HEK293T (cell line): ENCODE measurements around the gene CCSER1.
"Not testable (repeated sequence)": the region's sequence is repeated elsewhere in the genome, so short reads cannot be mapped to it uniquely, and the experiment has no call there.

Source experiments
- CTCF ChIA-PET: fragments of 350-600 bp; formaldehyde crosslinking; extraction: SDS; loops from one replicate; lab custom pipeline; 2021; ENCODE audit warnings: antibody characterized with exemption, inconsistent platforms; lab: Yijun Ruan, JAX
- POLR2A ChIA-PET: fragments of 350-600 bp; formaldehyde crosslinking; extraction: SDS; loops from one replicate; lab custom pipeline; 2020; ENCODE audit warnings: antibody characterized with exemption, inconsistent platforms; lab: Yijun Ruan, JAX
- DNase-seq: peaks from one replicate; pipeline ENCODE4 v3.0.0; 2012; ENCODE audit warnings: mixed read lengths; ENCODE audit errors: extremely low spot score
- ARNT ChIP-seq: fragments of 450-650 bp; IDR thresholded peaks from 2 replicates; pipeline ENCODE4 v1.6.1; 2017; ENCODE audit warnings: mild to moderate bottlenecking
- BHLHE40 ChIP-seq: fragments of 450-650 bp; IDR thresholded peaks from 2 replicates; pipeline ENCODE4 v1.6.1; 2016; ENCODE audit warnings: mild to moderate bottlenecking, moderate library complexity, borderline replicate concordance
- CTBP1 ChIP-seq: fragments of 450-650 bp; IDR thresholded peaks from 2 replicates; pipeline ENCODE4 v1.6.1; 2016; ENCODE audit warnings: borderline replicate concordance
- ELF4 ChIP-seq: fragments of 450-650 bp; IDR thresholded peaks from 2 replicates; pipeline ENCODE4 v1.6.1; 2017; ENCODE audit warnings: antibody characterized with exemption
- FOXA1 ChIP-seq: fragments of 450-650 bp; IDR thresholded peaks from 2 replicates; pipeline ENCODE4 v1.6.1; 2016; ENCODE audit warnings: mild to moderate bottlenecking
- FOXK2 ChIP-seq: fragments of 450-650 bp; IDR thresholded peaks from 2 replicates; pipeline ENCODE4 v1.6.1; 2016; ENCODE audit warnings: mild to moderate bottlenecking
- FOXM1 ChIP-seq: fragments of 450-650 bp; IDR thresholded peaks from 2 replicates; pipeline ENCODE4 v1.6.1; 2017; ENCODE audit warnings: mild to moderate bottlenecking, borderline replicate concordance
- HDGF ChIP-seq: fragments of 450-650 bp; IDR thresholded peaks from 2 replicates; pipeline ENCODE4 v1.6.1; 2017; ENCODE audit warnings: antibody characterized with exemption, borderline replicate concordance
- L3MBTL2 ChIP-seq: fragments of 450-650 bp; conservative IDR thresholded peaks from 2 replicates; pipeline ENCODE4 v1.6.1; 2016; ENCODE audit warnings: mild to moderate bottlenecking
- LEF1 ChIP-seq: fragments of 450-650 bp; IDR thresholded peaks from 2 replicates; pipeline ENCODE4 v1.6.1; 2017; ENCODE audit warnings: mild to moderate bottlenecking, borderline replicate concordance
- NFRKB ChIP-seq: fragments of 450-650 bp; IDR thresholded peaks from 2 replicates; pipeline ENCODE4 v1.6.1; 2016; ENCODE audit warnings: mild to moderate bottlenecking, moderate library complexity
- SP1 ChIP-seq: fragments of 450-650 bp; IDR thresholded peaks from 2 replicates; pipeline ENCODE4 v1.6.1; 2017
- SUZ12 ChIP-seq: fragments of 450-650 bp; IDR thresholded peaks from 2 replicates; pipeline ENCODE4 v1.6.1; 2016; ENCODE audit warnings: mild to moderate bottlenecking
- TARDBP ChIP-seq: fragments of 450-650 bp; IDR thresholded peaks from 2 replicates; pipeline ENCODE4 v1.6.1; 2016
- ZNF384 ChIP-seq: fragments of 450-650 bp; IDR thresholded peaks from 2 replicates; pipeline ENCODE4 v1.6.1; 2016
- TF ChIP-seq, protein P1 (sequence below): fragments of 450-650 bp; IDR thresholded peaks from 2 replicates; pipeline ENCODE4 v1.6.1; 2016

Gene CCSER1

DNA sequence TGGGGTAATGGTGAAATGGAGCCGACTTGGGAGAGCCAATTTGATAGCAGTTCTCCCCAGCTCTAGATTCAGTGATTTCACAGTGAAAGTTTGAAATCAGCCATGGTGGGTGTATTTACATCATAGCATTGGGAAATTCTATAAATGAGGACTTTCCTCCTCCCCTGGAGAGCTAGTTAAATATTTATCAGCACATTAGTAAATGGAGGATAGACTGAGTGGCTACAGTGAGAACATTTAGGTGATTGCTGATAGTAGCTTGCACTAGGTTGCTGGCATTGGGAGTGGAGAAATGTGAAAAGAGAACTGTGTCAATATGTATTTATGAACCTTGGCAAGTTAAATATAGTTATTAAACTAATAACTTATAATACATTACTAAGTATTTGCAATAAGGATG, 347.3 kb downstream of the CCSER1 start:
- TF ChIP-seq, protein P1, sequence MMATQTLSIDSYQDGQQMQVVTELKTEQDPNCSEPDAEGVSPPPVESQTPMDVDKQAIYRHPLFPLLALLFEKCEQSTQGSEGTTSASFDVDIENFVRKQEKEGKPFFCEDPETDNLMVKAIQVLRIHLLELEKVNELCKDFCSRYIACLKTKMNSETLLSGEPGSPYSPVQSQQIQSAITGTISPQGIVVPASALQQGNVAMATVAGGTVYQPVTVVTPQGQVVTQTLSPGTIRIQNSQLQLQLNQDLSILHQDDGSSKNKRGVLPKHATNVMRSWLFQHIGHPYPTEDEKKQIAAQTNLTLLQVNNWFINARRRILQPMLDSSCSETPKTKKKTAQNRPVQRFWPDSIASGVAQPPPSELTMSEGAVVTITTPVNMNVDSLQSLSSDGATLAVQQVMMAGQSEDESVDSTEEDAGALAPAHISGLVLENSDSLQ, result no peak
- TF ChIP-seq HDGF, result no peak
- TF ChIP-seq FOXM1, result no peak
- no peak for TF ChIP-seq L3MBTL2
- no peak for TF ChIP-seq SP1
- TF ChIP-seq TARDBP, result no peak
- no peak for TF ChIP-seq LEF1
- TF ChIP-seq FOXA1, result no peak
- no peak for TF ChIP-seq ZNF384
- TF ChIP-seq BHLHE40, result no peak
- TF ChIP-seq NFRKB, result no peak
- TF ChIP-seq ARNT, result no peak
- CTCF ChIA-PET, result interaction anchor here (0.7 kb wide), 1 partner anchor 1928 kb away, joined by 3 read pairs; no protein-coding TSS in a partner anchor
- no peak for DNase-seq
- POLR2A ChIA-PET, result no interaction called here

DNA sequence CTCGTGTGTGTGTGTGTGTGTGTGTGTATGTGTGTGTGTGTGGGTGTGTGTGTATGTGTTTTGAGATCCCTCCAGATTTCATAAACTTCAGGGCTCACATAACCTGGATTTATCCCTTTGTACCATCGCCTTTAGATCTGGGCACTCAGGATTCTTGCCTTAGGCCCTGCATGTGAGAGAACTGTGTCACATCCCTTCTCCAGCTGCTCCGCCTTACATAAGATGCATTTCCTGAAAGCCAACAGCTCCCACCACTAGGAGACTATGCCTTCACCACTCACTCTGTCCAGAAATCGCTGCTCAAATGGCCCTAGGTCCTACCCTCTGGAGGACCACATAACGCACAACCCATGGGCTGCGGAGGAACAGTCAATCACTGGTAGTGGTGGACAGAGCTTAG, 348.8 kb downstream of the CCSER1 start:
- TF ChIP-seq BHLHE40 (no peak), TARDBP (no peak), FOXK2 (no peak)
- CTCF ChIA-PET, result no interaction called here
- DNase-seq, result peak; percentile 10
- POLR2A ChIA-PET, result no interaction called here

DNA sequence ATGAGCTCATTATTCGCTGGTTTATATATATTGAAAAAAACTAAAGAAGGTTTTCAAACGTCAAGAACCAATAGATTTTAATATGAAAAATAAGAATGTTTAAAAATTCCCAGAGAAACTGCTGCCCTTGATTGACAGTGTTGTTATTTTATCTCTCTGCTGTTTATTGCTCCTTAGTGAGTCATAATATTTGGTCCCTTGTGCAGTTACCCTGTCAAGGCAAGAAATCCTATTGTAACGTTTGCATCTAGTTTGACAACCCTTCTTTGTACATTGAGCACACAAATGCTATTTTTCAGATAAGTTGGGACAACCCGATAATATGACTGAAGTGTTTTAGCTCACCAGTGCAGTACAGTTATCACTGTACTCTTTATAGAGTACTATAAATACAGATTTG, 349.4 kb downstream of the CCSER1 start:
- ChIA-PET CTCF (no interaction called here), POLR2A (no interaction called here)
- no peak for DNase-seq
- TF ChIP-seq SUZ12, result no peak
- TF ChIP-seq, protein P1, result peak; percentile 40

DNA sequence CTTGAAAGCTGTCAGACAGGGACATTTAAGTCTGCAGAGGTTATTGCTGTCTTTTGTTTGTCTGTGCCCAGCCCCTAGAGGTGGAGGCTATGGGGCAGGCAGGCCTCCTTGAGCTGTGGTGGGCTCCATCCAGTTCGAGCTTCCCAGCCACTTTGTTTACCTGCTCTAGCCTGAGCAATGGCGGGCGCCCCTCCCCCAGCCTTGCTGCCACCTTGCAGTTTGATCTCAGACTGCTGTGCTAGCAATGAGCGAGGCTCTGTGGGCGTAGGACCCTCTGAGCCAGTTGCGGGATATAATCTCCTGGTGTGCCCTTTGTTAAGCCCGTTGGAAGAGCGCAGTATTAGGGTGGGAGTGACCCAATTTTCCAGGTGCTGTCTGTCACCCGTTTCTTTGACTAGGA, 357.7 kb downstream of the CCSER1 start:
- POLR2A ChIA-PET, CTCF ChIA-PET, DNase-seq: not testable (repeated sequence)

DNA sequence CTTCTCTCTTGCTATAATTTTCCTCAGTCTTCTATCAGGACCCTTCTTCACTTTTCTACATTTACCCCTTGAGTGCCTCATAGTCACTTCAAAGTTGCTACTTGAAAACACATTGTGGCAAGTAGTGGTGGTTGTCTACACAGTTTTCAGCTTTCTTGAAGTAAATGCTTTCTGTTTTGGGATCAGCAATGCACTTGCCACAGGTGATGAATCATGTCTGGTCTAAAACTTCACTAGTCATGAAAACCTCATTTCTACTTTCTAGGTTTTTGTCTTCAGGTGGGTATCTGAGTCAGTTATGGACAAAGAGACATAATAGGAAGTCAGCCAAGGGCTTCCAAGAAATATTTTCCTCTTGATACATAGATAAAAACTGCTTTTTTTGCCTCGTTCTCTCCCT, 359.2 kb downstream of the CCSER1 start:
- no peak for TF ChIP-seq NFRKB
- TF ChIP-seq FOXK2, result no peak
- no peak for TF ChIP-seq L3MBTL2
- TF ChIP-seq FOXA1, result no peak
- no peak for TF ChIP-seq SP1
- TF ChIP-seq SUZ12, result no peak
- TF ChIP-seq TARDBP, result no peak
- TF ChIP-seq ELF4, result no peak
- TF ChIP-seq LEF1, result no peak
- TF ChIP-seq, protein P1, result no peak
- no peak for TF ChIP-seq FOXM1
- no peak for TF ChIP-seq CTBP1
- no peak for TF ChIP-seq BHLHE40
- ChIA-PET POLR2A (no interaction called here), CTCF (no interaction called here)
- no peak for DNase-seq

GRCh38 chr4:90495211-90495610, 368.0 kb downstream of the CCSER1 start:
- ChIA-PET CTCF (no interaction called here), POLR2A (no interaction called here)
- TF ChIP-seq ARNT (no peak), L3MBTL2 (no peak), CTBP1 (no peak), FOXK2 (no peak), NFRKB (no peak), HDGF (no peak)
- TF ChIP-seq, protein P1, result no peak
- DNase-seq, result no peak

- TF ChIP-seq BHLHE40, result no peak
- TF ChIP-seq FOXM1, result no peak
- no peak for TF ChIP-seq ELF4
- no peak for TF ChIP-seq NFRKB
- TF ChIP-seq ARNT, result no peak
- TF ChIP-seq ZNF384, result no peak
- no peak for TF ChIP-seq L3MBTL2
- no peak for TF ChIP-seq FOXA1
- TF ChIP-seq TARDBP, result no peak
- no peak for TF ChIP-seq LEF1
- no peak for TF ChIP-seq SUZ12
- no peak for TF ChIP-seq FOXK2
- TF ChIP-seq, protein P1, result no peak
- ChIA-PET POLR2A (no interaction called here), CTCF (no interaction called here)
- no peak for DNase-seq
Observed at GRCh38 chr4:90495936-90496335, 368.7 kb downstream of the CCSER1 start.
